Sigmoid colon (tissue), 7 donors: ENCODE results near the gene AHCYL2. TPM values are rescaled to one million over a fixed set of nuclear protein-coding genes. Genes with fewer than 3 reads are reported as not detected.

Source experiments
- DNase-seq: peaks from one replicate; pipeline ENCODE4 v3.0.0-alpha.2; 2019
- H3K27ac ChIP-seq, 4 donors: fragments of 200-600 bp; sonication (generic); one replicate each; pipeline ENCODE4 v1.5.1; 2016 to 2019; ENCODE audit warnings: mild to moderate bottlenecking in 1 of 4
- H3K27me3 ChIP-seq, 3 donors: fragments of 200-600 bp; sonication (generic); one replicate each; pipeline ENCODE4 v1.5.1; 2019; ENCODE audit warnings: mild to moderate bottlenecking in 1 of 3
- H3K36me3 ChIP-seq, 4 donors: fragments of 200-600 bp; sonication (generic); one replicate each; pipeline ENCODE4 v1.5.1; 2016 to 2019
- H3K4me1 ChIP-seq, 4 donors: fragments of 200-600 bp; sonication (generic); one replicate each; pipeline ENCODE4 v1.5.1; 2017 to 2019
- H3K4me3 ChIP-seq, 4 donors: fragments of 200-600 bp; sonication (generic); one replicate each; pipeline ENCODE4 v1.5.1; 2017 to 2019; ENCODE audit warnings: mild to moderate bottlenecking in 2 of 4, moderate library complexity in 1 of 4
- H3K9me3 ChIP-seq, 4 donors: fragments of 200-600 bp in 3 of 4; sonication (generic) in 3 of 4; one replicate each; pipeline versions ENCODE4 v1.5.1 to v1.6.1; 2013 to 2019
- EP300 ChIP-seq, 4 donors: sonication (generic); formaldehyde crosslinking; IDR thresholded peaks; one replicate each; pipeline ENCODE4 v1.6.1; 2017; ENCODE audit warnings: antibody characterized with exemption in 4 of 4
- POLR2A ChIP-seq, 2 donors: fragments of 450-650 bp; IDR thresholded peaks; one replicate each; pipeline ENCODE4 v1.6.1; 2016; ENCODE audit warnings: antibody characterized with exemption in 2 of 2, mild to moderate bottlenecking in 2 of 2, moderate library complexity in 2 of 2
- POLR2AphosphoS5 ChIP-seq, 4 donors: sonication (generic); formaldehyde crosslinking; IDR thresholded peaks; one replicate each; pipeline ENCODE4 v1.6.1; 2017; ENCODE audit warnings: antibody characterized with exemption in 4 of 4
- WGBS, 2 donors: extraction: QIAGEN DNeasy Blood & Tissue Kit; methylation state at CpG; one replicate each; pipeline ENCODE4 v1.1.7; 2013; 5-methylcytosine and 5-hydroxymethylcytosine counted together
- intact Hi-C: fragments of 100-400 bp; cut with DNase I; formaldehyde crosslinking; loops from one replicate; pipeline ENCODE4 v1.15.1; 2023
- polyA plus RNA-seq, 3 donors: library from polyadenylated mRNA; stranded (reverse); fragments of 200-250 nt; gene quantifications; one replicate each; pipeline ENCODE4 v1.2.3, GENCODE V29; 2013
- total RNA-seq, 4 donors: library from RNA; depleted of rRNA; stranded (reverse); fragments of >200 nt; gene quantifications; one replicate each; pipeline ENCODE4 v1.1.0, GENCODE V29; 2016
- TF ChIP-seq, protein P1 (sequence below), 4 experiments: fragments of 450-650 bp in 3 of 4; fragments of 200-600 bp in 1 of 4; IDR thresholded peaks; one replicate each; pipeline ENCODE4 v1.5.1; 2016 to 2019; ENCODE audit warnings: antibody characterized with exemption in 4 of 4, mild to moderate bottlenecking in 3 of 4, moderate library complexity in 2 of 4
- donor health status: healthy with polysubstance abuse.
- donor health status: Bipolar disorder and iron deficiency.
- donor health status: healthy.

AHCYL2 gene
- total and polyA plus RNA-seq, 7 donors: 12.5 to 219 (median 16.8) TPM

DNA sequence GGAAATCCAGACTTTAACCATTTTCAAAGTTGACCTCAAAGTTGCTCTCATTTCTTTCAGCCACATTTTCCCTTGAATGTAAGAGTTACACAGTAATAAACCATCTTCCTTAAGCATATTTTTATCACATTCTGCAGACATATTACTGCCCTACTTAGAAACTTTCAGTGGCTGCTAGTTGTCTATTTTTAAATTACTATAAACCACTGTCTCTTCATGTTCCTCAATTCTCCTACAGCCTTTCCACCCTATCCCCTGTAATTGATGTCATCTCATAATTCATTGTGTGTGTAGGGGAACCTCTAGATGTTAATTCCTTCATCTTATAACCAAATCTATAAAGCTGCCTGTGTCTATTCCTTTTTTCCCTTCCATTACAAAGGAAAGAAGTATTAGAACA lies 131.3 kb downstream of the AHCYL2 start:
- DNase-seq: no peak
- intact Hi-C loops: no loop called here
- no peaks in the 10 kb centered on the region for H3K36me3 ChIP-seq
- TF ChIP-seq, protein P1, sequence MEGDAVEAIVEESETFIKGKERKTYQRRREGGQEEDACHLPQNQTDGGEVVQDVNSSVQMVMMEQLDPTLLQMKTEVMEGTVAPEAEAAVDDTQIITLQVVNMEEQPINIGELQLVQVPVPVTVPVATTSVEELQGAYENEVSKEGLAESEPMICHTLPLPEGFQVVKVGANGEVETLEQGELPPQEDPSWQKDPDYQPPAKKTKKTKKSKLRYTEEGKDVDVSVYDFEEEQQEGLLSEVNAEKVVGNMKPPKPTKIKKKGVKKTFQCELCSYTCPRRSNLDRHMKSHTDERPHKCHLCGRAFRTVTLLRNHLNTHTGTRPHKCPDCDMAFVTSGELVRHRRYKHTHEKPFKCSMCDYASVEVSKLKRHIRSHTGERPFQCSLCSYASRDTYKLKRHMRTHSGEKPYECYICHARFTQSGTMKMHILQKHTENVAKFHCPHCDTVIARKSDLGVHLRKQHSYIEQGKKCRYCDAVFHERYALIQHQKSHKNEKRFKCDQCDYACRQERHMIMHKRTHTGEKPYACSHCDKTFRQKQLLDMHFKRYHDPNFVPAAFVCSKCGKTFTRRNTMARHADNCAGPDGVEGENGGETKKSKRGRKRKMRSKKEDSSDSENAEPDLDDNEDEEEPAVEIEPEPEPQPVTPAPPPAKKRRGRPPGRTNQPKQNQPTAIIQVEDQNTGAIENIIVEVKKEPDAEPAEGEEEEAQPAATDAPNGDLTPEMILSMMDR (IDR thresholded peaks at IDR 0.05): no peak
- TF ChIP-seq POLR2AphosphoS5 (IDR thresholded peaks at IDR 0.05) (no peak), POLR2A (IDR thresholded peaks at IDR 0.05) (no peak), EP300 (IDR thresholded peaks at IDR 0.05) (no peak)
- no peak overlapping the region for H3K4me3 ChIP-seq
- H3K4me1 ChIP-seq: peaks cover 0 to 7% (median 0%) of the 10 kb centered on the region in 4 donors
- no peaks in the 10 kb centered on the region for H3K27me3 ChIP-seq
- no peaks in the 10 kb centered on the region for H3K9me3 ChIP-seq
- H3K27ac ChIP-seq: no peak overlapping the region

DNA sequence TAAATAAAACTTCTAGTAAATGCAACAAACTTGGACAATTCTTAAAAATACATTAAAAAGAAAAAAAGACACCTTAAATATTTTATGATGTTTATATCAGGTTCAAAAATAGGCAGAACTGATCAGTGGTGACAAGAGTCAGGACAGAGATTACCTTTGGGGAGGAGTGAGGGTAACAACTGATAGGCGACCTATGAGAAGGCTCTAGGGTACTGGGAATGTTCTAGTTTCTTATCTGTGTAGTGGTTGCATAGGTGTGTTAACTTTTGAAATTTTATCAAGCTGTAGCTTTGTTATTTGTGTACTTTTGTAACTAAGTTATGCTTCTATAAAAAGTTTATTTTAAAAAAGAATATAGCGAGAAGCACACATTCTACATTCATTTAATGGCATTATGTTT lies 134.3 kb downstream of the AHCYL2 start:
- 25 to 71% methylated on average over 2 of the region's 2 CpGs for WGBS, 2 donors

DNA sequence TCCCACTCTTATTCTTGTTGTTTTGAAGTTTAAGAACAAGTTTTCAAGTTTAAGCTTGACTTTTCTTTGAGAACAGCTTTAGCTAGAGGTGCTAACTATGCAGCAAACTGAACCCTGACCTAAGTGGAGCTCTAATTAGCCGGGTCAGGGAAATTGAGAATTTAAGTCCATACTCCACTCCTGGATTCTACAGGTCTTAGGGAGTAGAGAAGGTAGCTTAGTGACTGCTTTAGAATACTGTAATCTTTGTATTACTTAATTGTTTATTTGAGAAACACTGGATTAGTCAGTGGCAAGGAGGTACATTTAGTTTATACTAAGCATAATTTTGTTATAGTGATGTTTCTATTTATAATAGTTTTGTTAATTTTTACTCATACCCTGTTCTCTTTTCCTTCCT lies 134.8 kb downstream of the AHCYL2 start:
- H3K4me3 ChIP-seq: no peak overlapping the region
- intact Hi-C loops: loop anchor here (10.0 kb wide), 2 partner anchors 275 to 465 kb away; no protein-coding TSS in a partner anchor
- H3K4me1 ChIP-seq: peaks cover 0 to 7% (median 0%) of the 10 kb centered on the region in 4 donors
- H3K9me3 ChIP-seq: no peaks in the 10 kb centered on the region
- 26 to 70% methylated on average over 1 of the region's 1 CpG for WGBS, 2 donors
- H3K36me3 ChIP-seq: no peaks in the 10 kb centered on the region
- no peak for DNase-seq
- peak overlapping the region in 1 of 4 donors; percentile 25 for H3K27ac ChIP-seq
- TF ChIP-seq POLR2A (IDR thresholded peaks at IDR 0.05) (no peak), POLR2AphosphoS5 (IDR thresholded peaks at IDR 0.05) (no peak), EP300 (IDR thresholded peaks at IDR 0.05) (no peak)
- TF ChIP-seq, protein P1 (IDR thresholded peaks at IDR 0.05): no peak
- no peaks in the 10 kb centered on the region for H3K27me3 ChIP-seq

More for the DNA sequence above, 134.3 kb downstream of the AHCYL2 start:
- H3K27ac ChIP-seq: peak overlapping the region in 1 of 4 donors; percentile 25
- no peak for TF ChIP-seq POLR2AphosphoS5 (IDR thresholded peaks at IDR 0.05)
- TF ChIP-seq, protein P1 (IDR thresholded peaks at IDR 0.05): no peak
- TF ChIP-seq POLR2A (IDR thresholded peaks at IDR 0.05): no peak
- TF ChIP-seq EP300 (IDR thresholded peaks at IDR 0.05): no peak
- no peaks in the 10 kb centered on the region for H3K36me3 ChIP-seq
- no peak for DNase-seq
- H3K4me1 ChIP-seq: peaks cover 0 to 7% (median 0%) of the 10 kb centered on the region in 4 donors
- intact Hi-C loops: no loop called here
- no peak overlapping the region for H3K4me3 ChIP-seq
- H3K27me3 ChIP-seq: no peaks in the 10 kb centered on the region
- H3K9me3 ChIP-seq: no peaks in the 10 kb centered on the region

DNA sequence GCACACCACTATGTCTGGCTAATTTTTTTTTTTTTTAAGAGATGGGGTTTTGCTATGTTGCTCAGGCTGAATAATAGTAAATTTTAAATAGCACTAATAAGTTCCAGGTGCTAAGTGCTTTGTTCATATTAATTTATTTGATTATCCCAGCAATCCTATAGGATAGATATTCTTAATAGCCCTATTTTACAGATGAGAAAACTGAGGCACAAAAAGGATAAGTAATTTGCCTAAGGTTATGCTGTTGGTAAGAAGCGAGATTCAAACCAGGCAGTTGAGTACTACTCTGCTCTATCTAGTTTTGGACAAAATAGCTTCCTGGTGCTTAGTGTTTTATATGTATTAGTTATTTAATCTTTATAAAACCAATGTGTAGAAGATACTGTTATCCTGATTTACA lies 136.9 kb downstream of the AHCYL2 start:
- H3K4me3 ChIP-seq: no peak overlapping the region
- TF ChIP-seq EP300 (IDR thresholded peaks at IDR 0.05): no peak

DNA sequence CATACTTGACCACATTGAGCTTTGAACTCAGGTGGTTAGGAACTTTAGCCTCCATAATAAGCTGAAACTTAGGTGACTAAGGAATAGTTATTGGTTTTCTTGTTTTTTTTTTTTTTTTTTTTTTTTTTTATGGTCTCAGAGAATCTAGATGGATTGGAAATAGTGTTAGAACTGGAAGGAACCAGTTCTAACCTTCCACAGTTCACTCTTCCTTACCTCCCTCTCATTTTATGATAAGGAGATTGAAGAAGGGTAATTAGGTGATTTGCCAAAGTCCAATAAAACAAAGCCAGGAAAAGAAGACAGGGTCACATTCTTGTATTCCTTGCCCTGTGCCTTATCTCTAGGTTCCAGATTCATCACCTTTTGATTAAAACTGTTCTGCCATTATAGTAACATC lies 137.7 kb downstream of the AHCYL2 start:
- H3K4me3 ChIP-seq: no peak overlapping the region
- DNase-seq: no peak
- no peaks in the 10 kb centered on the region for H3K9me3 ChIP-seq
- H3K27ac ChIP-seq: no peak overlapping the region
- no peaks in the 10 kb centered on the region for H3K36me3 ChIP-seq
- intact Hi-C loops: loop anchor here (10.0 kb wide), 2 partner anchors 272 to 462 kb away; no protein-coding TSS in a partner anchor
- peaks cover 0 to 7% (median 0%) of the 10 kb centered on the region in 4 donors for H3K4me1 ChIP-seq
- no peak for TF ChIP-seq EP300 (IDR thresholded peaks at IDR 0.05)
- TF ChIP-seq POLR2A (IDR thresholded peaks at IDR 0.05): no peak
- TF ChIP-seq POLR2AphosphoS5 (IDR thresholded peaks at IDR 0.05): no peak
- TF ChIP-seq, protein P1 (IDR thresholded peaks at IDR 0.05): no peak
- H3K27me3 ChIP-seq: no peaks in the 10 kb centered on the region

More for the DNA sequence above, 136.9 kb downstream of the AHCYL2 start:
- Histone ChIP-seq H3K36me3 (no peaks in the 10 kb centered on the region), H3K27me3 (no peaks in the 10 kb centered on the region), H3K4me1 (peaks cover 0 to 7% (median 0%) of the 10 kb centered on the region in 4 donors), H3K9me3 (no peaks in the 10 kb centered on the region), H3K27ac (no peak overlapping the region)
- WGBS, 2 donors: 96 to 98% methylated on average over 1 of the region's 1 CpG
- intact Hi-C loops: loop anchor here (10.0 kb wide), 2 partner anchors 273 to 463 kb away; no protein-coding TSS in a partner anchor
- no peak for DNase-seq
